HG02970 (cell line): ENCODE results near the gene TRIM37.

Source experiments
- ATAC-seq: cut with Tn5 transposase; IDR thresholded peaks from one replicate; pipeline ENCODE4 v1.9.1; 2021; ENCODE audit warnings: mild to moderate bottlenecking, moderate library complexity, moderate number of reproducible peaks; ENCODE audit not compliant: unreplicated experiment, low FRiP score

Gene TRIM37

GRCh38 chr17:59046192-59046591, 60.5 kb downstream of the TRIM37 start:
- no peak for ATAC-seq

- ATAC-seq = no peak
Measured at GRCh38 chr17:59038734-59039133, 67.9 kb downstream of the TRIM37 start.

GRCh38 chr17:59037960-59038359, 68.7 kb downstream of the TRIM37 start:
- ATAC-seq = no peak

DNA sequence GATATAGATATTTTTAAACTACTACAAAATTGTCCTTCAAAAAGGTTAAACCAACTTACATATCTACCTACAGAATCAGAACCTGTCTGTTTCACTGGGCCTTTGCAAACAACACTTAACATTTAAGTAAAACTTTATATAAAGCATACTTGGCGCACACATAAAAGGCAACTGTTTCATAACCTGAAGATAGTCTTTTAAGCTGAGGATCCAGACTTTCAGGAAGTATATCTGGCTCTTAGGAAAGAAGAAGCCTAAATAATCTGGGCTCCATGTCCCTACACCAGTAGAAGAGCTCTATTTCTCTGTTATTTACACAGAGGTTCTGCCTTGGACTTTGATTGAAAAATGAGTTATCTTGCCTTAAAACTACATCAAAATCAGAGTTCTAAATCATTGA, 75.9 kb downstream of the TRIM37 start:
- ATAC-seq = no peak

- ATAC-seq = no peak
Measured at GRCh38 chr17:59028328-59028727, 78.4 kb downstream of the TRIM37 start.

- ATAC-seq = no peak
Measured at GRCh38 chr17:59027750-59028149, 78.9 kb downstream of the TRIM37 start.

- no peak for ATAC-seq
Measured at GRCh38 chr17:59026176-59026939, 80.3 kb downstream of the TRIM37 start.

GRCh38 chr17:59024916-59025315, 81.8 kb downstream of the TRIM37 start:
- ATAC-seq = no peak

GRCh38 chr17:59018019-59018418, 88.7 kb downstream of the TRIM37 start:
- ATAC-seq = no peak

DNA sequence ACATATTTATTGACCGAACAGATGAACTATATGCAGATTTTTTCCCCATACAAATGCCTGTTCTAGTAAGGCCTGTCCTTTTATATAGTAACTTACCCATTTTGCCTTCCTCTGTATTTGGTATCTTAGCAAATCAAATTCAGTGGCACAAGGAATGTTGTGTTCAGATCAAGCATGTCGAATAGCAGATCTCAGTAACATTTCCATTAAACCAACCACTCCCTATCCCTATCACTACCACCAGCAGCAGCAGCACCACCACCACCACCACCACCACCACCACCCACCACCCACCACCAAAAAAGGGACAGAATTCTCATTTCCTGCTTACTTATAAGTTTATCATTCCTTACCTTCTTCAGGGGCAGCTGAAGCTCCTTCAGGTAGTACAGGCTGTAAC, 94.7 kb downstream of the TRIM37 start:
- ATAC-seq = no peak

DNA sequence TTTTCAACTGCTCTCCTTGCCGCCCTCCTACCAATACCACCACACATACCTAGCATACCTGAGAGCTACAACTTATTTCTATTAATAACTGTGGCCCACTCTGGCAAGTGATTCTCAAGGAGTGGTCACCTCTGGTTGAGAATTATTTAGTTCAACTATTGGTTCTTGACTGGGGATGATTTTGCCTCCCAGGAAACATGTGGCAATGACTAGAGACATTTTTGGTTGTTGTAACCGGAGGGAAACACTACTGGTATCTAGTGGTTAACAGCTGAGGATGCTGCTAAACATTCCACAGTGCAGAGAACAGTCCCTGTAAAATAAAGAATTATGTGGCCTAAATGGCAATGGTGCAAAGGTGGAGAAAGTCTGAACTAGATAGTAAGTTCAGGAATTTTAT, 96.7 kb downstream of the TRIM37 start:
- no peak for ATAC-seq

- no peak for ATAC-seq
Measured at GRCh38 chr17:59008737-59009136, 97.9 kb downstream of the TRIM37 start.

- ATAC-seq = no peak
Measured at GRCh38 chr17:59007995-59008394, 98.7 kb downstream of the TRIM37 start.

- ATAC-seq = no peak
Measured at GRCh38 chr17:59004338-59005111, 102.2 kb downstream of the TRIM37 start.

DNA sequence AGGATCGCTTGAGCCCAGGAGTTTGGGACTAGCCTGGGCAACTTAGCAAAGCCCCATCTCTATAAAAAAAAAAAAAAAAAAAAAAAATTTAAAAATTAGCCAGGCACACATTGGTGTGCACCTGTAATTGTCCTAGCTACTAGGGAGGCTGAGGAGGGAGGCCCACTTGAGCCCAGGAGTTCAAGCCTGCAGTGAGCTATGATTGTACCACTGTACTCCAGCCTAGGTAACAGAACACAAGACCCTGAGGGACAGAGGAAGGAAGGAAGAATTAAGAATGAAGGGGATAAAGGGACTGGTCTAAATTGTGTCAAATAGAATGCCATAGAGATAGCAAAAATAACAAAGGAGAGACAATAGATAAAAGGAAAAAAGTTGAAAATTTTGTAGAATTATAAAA, 102.8 kb downstream of the TRIM37 start:
- ATAC-seq = no peak

DNA sequence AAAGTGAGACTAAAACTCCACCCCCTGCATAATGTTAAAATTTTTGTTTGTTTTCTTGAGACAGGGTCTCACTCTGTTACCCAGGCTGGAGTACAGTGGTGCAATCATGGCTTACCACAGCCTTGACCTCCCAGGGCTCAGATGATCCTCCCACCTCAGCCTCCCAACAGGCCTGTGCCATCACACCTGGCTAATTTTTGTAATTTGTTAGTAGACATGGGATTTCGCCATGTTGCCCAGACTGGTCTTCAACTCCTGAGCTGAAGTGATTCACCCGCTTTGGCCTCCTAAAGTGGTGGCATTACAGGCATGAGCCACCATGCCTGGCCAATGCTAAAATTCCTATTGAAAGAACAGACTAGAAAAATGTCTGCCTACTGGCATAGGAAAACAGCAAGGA, 103.8 kb downstream of the TRIM37 start:
- ATAC-seq = no peak

GRCh38 chr17:59002126-59002525, 104.6 kb downstream of the TRIM37 start:
- ATAC-seq = no peak

DNA sequence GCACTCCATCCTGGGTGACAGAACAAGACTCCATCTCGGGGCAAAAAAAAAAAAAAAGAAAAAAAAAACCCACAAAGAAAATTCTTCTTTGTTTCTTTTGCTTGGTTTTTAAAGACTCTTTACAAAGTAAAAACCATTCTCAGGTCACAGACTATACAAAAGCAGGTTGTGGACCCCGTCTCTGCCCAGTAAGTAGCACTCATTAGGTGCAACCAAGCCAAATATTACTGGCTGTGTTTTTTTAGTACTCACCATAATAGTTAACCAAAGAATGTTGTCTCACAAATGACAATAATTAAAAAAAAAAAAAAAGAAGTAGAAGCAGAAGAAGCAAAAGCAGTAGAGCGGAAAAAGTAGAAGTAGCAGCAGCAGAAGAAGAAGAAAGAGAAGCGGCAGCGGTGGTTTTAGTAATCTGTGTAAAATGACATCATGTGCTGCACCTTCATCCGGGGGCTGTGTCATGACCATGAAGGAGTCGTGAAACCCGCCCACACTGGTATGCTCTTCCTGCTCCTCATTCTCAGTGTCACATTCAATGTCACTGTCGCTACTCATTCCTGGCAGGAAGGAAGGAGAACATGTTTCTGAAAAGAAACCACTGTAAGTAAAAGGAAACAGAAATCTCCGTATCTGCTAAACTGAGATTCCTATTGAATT, 105.4 kb downstream of the TRIM37 start:
- ATAC-seq = peak; percentile 80

DNA sequence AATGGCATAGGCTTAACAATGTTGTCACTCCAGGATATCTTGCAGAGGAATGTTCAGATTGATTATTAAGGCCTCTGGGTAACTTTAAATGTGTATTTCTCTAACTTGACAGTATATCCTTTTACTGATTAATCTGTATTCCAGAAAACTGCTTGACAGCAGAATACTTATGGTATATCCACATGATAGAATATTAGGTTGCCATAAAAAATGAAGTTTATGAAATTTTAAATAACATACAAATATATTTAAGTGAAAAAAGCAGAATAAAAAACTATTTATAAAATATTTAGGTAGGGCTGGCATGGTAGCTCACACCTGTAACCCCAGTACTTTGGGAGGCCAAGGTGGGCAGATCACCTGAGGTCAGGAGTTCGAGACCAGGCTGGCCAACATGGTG, 106.7 kb downstream of the TRIM37 start:
- ATAC-seq = no peak

DNA sequence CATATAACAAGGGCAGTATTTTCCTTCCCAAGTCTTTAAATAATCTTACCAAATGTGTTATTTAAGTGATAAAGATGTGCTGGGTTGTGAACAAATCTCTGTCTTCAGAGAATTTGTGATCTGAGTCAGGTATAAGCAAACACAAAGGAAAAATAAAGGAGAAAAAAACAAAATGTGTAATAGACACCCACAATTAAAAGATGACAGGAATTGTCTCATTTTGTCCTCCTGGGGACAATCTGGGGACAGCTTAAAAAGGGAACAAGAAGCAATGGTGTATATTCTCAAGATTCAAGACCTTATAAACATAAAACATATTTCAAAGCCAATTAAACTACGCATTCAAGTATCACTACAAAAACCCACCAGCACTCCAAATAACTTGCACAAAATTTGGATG, 107.2 kb downstream of the TRIM37 start:
- no peak for ATAC-seq

GRCh38 chr17:58998871-58999270, 107.8 kb downstream of the TRIM37 start:
- no peak for ATAC-seq
